GM10266 (cell line): ENCODE data around the gene OPCML.

Source experiments
- DNase-seq: peaks from one replicate; pipeline ENCODE4 v3.0.0; 2012; ENCODE audit errors: extremely low spot score
- CTCF ChIP-seq: IDR thresholded peaks from 2 replicates; pipeline ENCODE4 v1.5.1; 2012; ENCODE audit warnings: mild to moderate bottlenecking, low read depth; ENCODE audit not compliant: control insufficient read depth, insufficient read depth; ENCODE audit errors: missing control alignments

OPCML gene

GRCh38 chr11:133219543-133219942 lies 312.8 kb downstream of the OPCML start:
- DNase-seq, result no peak
- no peak for TF ChIP-seq CTCF

GRCh38 chr11:133216813-133217212 lies 315.5 kb downstream of the OPCML start:
- no peak for DNase-seq
- TF ChIP-seq CTCF, result no peak

GRCh38 chr11:133215596-133216230 lies 316.6 kb downstream of the OPCML start:
- TF ChIP-seq CTCF, result no peak
- DNase-seq, result no peak

GRCh38 chr11:133214646-133215045 lies 317.7 kb downstream of the OPCML start:
- TF ChIP-seq CTCF, result no peak
- DNase-seq, result no peak

GRCh38 chr11:133212201-133212600 lies 320.1 kb downstream of the OPCML start:
- DNase-seq, result no peak
- no peak for TF ChIP-seq CTCF

- TF ChIP-seq CTCF, result no peak
- no peak for DNase-seq
These were observed 324.3 kb downstream of the OPCML start for GRCh38 chr11:133207995-133208394.

- no peak for DNase-seq
- no peak for TF ChIP-seq CTCF
These were observed 325.8 kb downstream of the OPCML start for GRCh38 chr11:133206313-133207005.
